Tibial nerve (tissue), 4 donors: Measurements from ENCODE around the gene PCDHGA6. TPM values are rescaled to one million over a fixed set of nuclear protein-coding genes. Genes with fewer than 3 reads are reported as not detected.
"Not testable (repeated sequence)": the region's sequence is repeated elsewhere in the genome, so short reads cannot be mapped to it uniquely, and the experiment has no call there.

Source experiments
- DNase-seq, 2 donors: peaks; one replicate each; pipeline ENCODE4 v3.0.0-alpha.2; 2019; ENCODE audit warnings: low spot score in 2 of 2
- H3K27ac ChIP-seq, 4 donors: fragments of 200-600 bp; sonication (generic) in 3 of 4; one replicate each; pipeline ENCODE4 v1.5.1; 2017 to 2019; ENCODE audit warnings: mild to moderate bottlenecking in 1 of 4
- H3K27me3 ChIP-seq, 2 donors: fragments of 200-600 bp; sonication (generic) in 1 of 2; one replicate each; pipeline versions ENCODE4 v1.5.1 to v1.6.0; 2017 to 2019
- H3K36me3 ChIP-seq, 3 donors: fragments of 200-600 bp; sonication (generic); one replicate each; pipeline ENCODE4 v1.5.1; 2018 to 2019
- H3K4me1 ChIP-seq, 4 donors: fragments of 200-600 bp; sonication (generic) in 3 of 4; one replicate each; pipeline ENCODE4 v1.5.1; 2017 to 2019
- H3K4me3 ChIP-seq, 4 donors: fragments of 200-600 bp; sonication (generic) in 3 of 4; one replicate each; pipeline ENCODE4 v1.5.1; 2017 to 2019; ENCODE audit warnings: mild to moderate bottlenecking in 1 of 4, moderate library complexity in 1 of 4
- H3K9me3 ChIP-seq, 4 donors: fragments of 200-600 bp; sonication (generic) in 3 of 4; one replicate each; pipeline ENCODE4 v1.5.1; 2017 to 2019
- EP300 ChIP-seq, 2 donors: sonication (generic); formaldehyde crosslinking; IDR thresholded peaks; one replicate each; pipeline ENCODE4 v1.6.1; 2017; ENCODE audit warnings: antibody characterized with exemption in 2 of 2, mild to moderate bottlenecking in 1 of 2
- POLR2A ChIP-seq, 2 donors: fragments of 450-650 bp; IDR thresholded peaks; one replicate each; pipeline ENCODE4 v1.6.1; 2017; ENCODE audit warnings: antibody characterized with exemption in 2 of 2, mild to moderate bottlenecking in 2 of 2, moderate library complexity in 2 of 2
- WGBS, 2 donors: methylation state at CpG; one replicate each; pipeline ENCODE4 v1.1.5; 2018; 5-methylcytosine and 5-hydroxymethylcytosine counted together
- total RNA-seq, 4 donors: library from RNA; depleted of rRNA; stranded (reverse); fragments of >200 nt; gene quantifications; one replicate each; pipeline ENCODE4 v1.1.0, GENCODE V29; 2016
- TF ChIP-seq, protein P1 (sequence below), 5 experiments: fragments of 200-600 bp in 3 of 5; fragments of 450-650 bp in 2 of 5; sonication (generic) in 3 of 5; IDR thresholded peaks; one replicate each; pipeline ENCODE4 v1.5.1; 2016 to 2019; ENCODE audit warnings: antibody characterized with exemption in 5 of 5, mild to moderate bottlenecking in 3 of 5, moderate library complexity in 2 of 5

PCDHGA6 gene
- 10 to 100 TPM in 2 of 4 donors, 1 to 10 TPM in 2; 7.4 to 12.3 (median 10.1) TPM for total RNA-seq

DNA sequence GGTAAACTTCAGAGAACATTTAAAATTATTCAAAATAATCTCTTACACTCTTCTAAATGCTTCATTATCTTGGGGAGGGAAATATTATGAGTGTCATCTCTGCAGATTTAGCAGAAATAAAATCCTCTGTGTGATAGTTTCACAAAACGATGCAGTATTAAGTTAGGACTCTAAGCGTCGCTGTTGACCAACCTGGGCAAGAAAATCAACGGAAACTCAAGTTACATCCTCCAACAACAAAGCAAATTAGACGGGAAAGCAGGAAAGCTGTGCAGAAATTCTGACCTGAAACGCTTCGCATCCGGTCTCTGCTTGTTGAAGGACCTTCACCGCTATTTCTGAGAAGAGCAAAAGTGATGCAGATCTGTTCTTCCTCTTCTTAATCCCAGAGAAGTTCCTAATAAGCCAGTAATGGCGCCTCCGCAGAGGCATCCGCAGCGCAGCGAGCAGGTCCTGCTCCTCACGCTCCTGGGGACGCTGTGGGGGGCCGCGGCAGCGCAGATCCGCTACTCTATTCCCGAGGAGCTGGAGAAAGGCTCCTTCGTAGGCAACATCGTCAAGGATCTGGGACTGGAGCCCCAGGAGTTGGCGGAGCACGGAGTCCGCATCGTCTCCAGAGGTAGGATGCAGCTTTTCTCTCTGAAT, at the start of gene PCDHGA6:
Gene PCDHGA6 (plus strand): TSS at position 219 of the 645 bp plus-strand sequence. CDS start 193 bp downstream, at position 412.
- Histone ChIP-seq H3K36me3 (peaks cover 0 to 32% (median 0%) of the 10 kb centered on the region in 3 donors), H3K27ac (no peak within 1 kb of the TSS), H3K4me3 (peak within 1 kb of the TSS in 2 of 4 donors; percentile 3 to 29), H3K27me3 (no peaks in the 10 kb centered on the region), H3K9me3 (peaks cover 0 to 99% (median 49%) of the 10 kb centered on the region in 4 donors), H3K4me1 (no peaks in the 10 kb centered on the region)
- WGBS, 2 donors = 15 to 23% methylated on average over 24 to 27 of the region's 27 CpGs
- TF ChIP-seq EP300 (IDR thresholded peaks at IDR 0.05) = no peak
- TF ChIP-seq, protein P1, sequence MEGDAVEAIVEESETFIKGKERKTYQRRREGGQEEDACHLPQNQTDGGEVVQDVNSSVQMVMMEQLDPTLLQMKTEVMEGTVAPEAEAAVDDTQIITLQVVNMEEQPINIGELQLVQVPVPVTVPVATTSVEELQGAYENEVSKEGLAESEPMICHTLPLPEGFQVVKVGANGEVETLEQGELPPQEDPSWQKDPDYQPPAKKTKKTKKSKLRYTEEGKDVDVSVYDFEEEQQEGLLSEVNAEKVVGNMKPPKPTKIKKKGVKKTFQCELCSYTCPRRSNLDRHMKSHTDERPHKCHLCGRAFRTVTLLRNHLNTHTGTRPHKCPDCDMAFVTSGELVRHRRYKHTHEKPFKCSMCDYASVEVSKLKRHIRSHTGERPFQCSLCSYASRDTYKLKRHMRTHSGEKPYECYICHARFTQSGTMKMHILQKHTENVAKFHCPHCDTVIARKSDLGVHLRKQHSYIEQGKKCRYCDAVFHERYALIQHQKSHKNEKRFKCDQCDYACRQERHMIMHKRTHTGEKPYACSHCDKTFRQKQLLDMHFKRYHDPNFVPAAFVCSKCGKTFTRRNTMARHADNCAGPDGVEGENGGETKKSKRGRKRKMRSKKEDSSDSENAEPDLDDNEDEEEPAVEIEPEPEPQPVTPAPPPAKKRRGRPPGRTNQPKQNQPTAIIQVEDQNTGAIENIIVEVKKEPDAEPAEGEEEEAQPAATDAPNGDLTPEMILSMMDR (IDR thresholded peaks at IDR 0.05) = peak in 1 of 5 experiments; percentile 22
- DNase-seq = no peak

DNA sequence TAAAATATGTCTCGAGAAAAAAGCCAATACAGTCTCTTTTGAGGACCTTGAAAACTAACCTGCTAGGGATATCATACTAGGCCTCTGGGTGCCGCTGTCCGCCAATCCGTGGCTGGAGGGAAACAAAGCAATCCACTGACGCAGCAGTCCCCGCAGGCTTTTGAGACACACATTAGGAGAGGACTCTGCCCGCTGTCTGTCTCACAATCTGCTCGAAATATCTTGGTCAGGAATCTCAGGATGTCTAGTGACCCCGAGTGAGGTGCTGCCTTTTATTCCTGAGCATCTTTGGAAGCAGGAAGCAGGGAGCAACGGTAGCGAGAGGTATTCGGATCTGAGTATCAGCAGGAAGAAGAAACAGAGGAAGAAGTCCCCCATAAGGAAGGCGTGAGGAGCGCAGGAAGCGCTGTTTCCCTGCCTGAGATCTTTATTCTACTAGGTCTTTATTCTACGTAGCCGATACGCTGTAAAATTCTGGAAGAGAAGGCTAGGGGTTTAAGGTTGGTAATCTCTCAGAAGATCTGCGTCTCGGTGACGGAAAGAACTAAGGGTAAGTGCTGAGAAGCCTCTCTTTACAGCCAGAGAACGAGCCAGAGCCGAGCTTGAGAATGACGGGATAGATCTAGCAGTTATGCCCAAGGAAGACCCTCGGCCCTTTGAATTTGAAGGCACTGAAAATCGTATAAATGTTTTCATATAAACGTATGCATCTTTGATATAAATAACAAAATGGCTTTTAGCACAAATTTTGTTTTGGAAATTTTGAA, 47.4 kb upstream of the PCDHGA6 start:
- TF ChIP-seq, protein P1 (IDR thresholded peaks at IDR 0.05) = peak; percentile 11 to 57 (median 15)
- TF ChIP-seq POLR2A (IDR thresholded peaks at IDR 0.05) (peak; percentile 12 to 40), EP300 (IDR thresholded peaks at IDR 0.05) (peak in 1 of 2 donors; percentile 52)
- Histone ChIP-seq H3K4me1 (peaks cover 0 to 2% (median under 1%) of the 10 kb centered on the region in 4 donors), H3K27me3 (no peaks in the 10 kb centered on the region), H3K36me3 (peaks cover 0 to 30% (median 0%) of the 10 kb centered on the region in 3 donors), H3K4me3 (peak overlapping the region in 3 of 4 donors; percentile 3 to 47 (median 16)), H3K9me3 (peaks cover 0 to 93% (median 22%) of the 10 kb centered on the region in 4 donors), H3K27ac (peak overlapping the region in 3 of 4 donors; percentile 41 to 69 (median 52))
- 14 to 19% methylated on average over 27 of the region's 27 CpGs for WGBS, 2 donors
- DNase-seq = peak in 1 of 2 donors; percentile 23

DNA sequence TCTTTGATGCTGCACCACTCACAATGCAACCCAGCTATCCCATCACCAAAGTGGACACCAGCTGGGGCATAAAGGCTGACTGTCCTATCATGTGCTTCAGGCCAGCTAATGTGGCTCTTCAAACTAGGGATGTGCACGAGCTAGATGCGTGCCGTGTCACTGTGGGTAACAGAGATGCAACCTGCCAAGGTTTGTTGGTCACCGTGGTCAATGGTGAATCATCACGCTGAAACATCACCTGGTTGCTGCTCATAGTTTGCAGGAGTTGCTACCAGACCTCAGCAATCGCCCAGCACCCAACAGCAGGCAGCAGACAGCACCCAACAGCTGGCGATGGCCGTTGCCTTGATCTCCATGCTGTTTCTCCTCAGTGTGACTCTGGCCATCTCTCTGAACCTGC, 45.5 kb upstream of the PCDHGA6 start:
- no peak overlapping the region for H3K4me3 ChIP-seq
- peaks cover 0 to 32% (median 0%) of the 10 kb centered on the region in 3 donors for H3K36me3 ChIP-seq
- H3K27me3 ChIP-seq = no peaks in the 10 kb centered on the region
- H3K9me3 ChIP-seq = peaks cover 0 to 93% (median 22%) of the 10 kb centered on the region in 4 donors
- no peaks in the 10 kb centered on the region for H3K4me1 ChIP-seq
- TF ChIP-seq EP300 (IDR thresholded peaks at IDR 0.05) (no peak), POLR2A (IDR thresholded peaks at IDR 0.05) (no peak)
- TF ChIP-seq, protein P1 (IDR thresholded peaks at IDR 0.05) = no peak
- no peak overlapping the region for H3K27ac ChIP-seq
- DNase-seq = no peak
- WGBS, 2 donors = 92 to 93% methylated on average over 8 of the region's 8 CpGs

DNA sequence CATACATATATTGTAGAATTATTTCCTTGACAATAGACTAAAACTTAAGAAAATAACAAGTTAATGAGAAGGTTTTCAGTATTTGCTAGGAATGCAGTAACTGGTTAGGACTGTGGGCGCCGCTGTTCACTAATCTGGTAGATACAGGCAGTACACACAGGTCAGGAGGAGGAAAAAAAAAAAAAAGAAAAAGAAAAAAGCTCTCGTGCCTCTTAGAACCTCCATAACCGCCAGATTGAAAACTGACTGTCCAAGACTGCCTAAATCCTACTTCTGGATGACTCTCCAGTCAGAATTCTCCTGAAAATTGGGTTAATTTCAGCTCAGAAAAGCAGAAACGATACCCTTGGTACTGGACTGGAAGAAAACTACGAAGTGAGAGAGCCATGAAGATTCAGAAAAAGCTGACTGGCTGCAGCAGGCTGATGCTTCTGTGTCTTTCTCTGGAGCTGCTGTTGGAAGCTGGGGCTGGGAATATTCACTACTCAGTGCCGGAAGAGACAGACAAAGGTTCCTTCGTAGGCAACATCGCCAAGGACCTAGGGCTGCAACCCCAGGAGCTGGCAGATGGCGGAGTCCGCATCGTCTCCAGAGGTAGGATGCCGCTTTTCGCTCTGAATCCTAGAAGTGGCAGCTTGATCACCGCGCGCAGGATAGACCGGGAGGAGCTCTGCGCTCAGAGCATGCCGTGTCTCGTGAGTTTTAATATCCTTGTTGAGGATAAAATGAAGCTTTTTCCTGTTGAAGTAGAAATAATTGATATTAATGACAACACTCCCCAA, 43.2 kb upstream of the PCDHGA6 start, which contains the start of gene PCDHGA1:
Gene PCDHGA1 (plus strand): TSS at position 216 of the 782 bp plus-strand sequence.
- peaks cover 0 to 96% (median 25%) of the 10 kb centered on the region in 4 donors for H3K9me3 ChIP-seq
- no peak for TF ChIP-seq POLR2A (IDR thresholded peaks at IDR 0.05)
- TF ChIP-seq, protein P1 (IDR thresholded peaks at IDR 0.05) = no peak
- no peak for TF ChIP-seq EP300 (IDR thresholded peaks at IDR 0.05)
- peaks cover 0 to 23% (median 0%) of the 10 kb centered on the region in 3 donors for H3K36me3 ChIP-seq
- no peaks in the 10 kb centered on the region for H3K27me3 ChIP-seq
- no peak within 1 kb of the TSS for H3K4me3 ChIP-seq
- H3K27ac ChIP-seq = no peak within 1 kb of the TSS
- H3K4me1 ChIP-seq = no peaks in the 10 kb centered on the region
- no peak for DNase-seq
- 23 to 27% methylated on average over 21 of the region's 21 CpGs for WGBS, 2 donors

DNA sequence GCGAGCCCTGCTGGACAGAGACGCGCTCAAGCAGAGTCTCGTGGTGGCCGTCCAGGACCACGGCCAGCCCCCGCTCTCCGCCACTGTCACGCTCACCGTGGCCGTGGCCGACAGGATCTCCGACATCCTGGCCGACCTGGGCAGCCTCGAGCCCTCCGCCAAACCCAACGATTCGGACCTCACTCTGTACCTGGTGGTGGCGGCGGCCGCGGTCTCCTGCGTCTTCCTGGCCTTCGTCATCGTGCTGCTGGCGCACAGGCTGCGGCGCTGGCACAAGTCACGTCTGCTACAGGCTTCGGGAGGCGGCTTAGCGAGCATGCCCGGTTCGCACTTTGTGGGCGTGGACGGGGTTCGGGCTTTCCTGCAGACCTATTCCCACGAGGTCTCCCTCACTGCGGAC, 41.1 kb upstream of the PCDHGA6 start:
- peaks cover 0 to 98% (median 26%) of the 10 kb centered on the region in 4 donors for H3K9me3 ChIP-seq
- not testable (repeated sequence) for DNase-seq, H3K27ac ChIP-seq, H3K4me3 ChIP-seq, H3K27me3 ChIP-seq, H3K4me1 ChIP-seq
- 39 to 40% methylated on average over 24 to 32 of the region's 39 CpGs for WGBS, 2 donors
- H3K36me3 ChIP-seq = peaks cover 0 to 17% (median 0%) of the 10 kb centered on the region in 3 donors
